Left renal cortex interstitium (tissue), 4 donors: ENCODE results near the gene JUNB. TPM values are rescaled to one million over a fixed set of nuclear protein-coding genes. Genes with fewer than 3 reads are reported as not detected.

Experiments used
- DNase-seq, 4 donors: peaks; one replicate each; pipeline ENCODE4 v3.0.0-alpha.2; 2013; ENCODE audit warnings: low read depth in 4 of 4, low spot score in 2 of 4, missing footprints in 1 of 4
- polyA plus RNA-seq, 4 donors: library from polyadenylated mRNA; unstranded; fragments of 120-200 nt; gene quantifications; one replicate each; pipeline ENCODE4 v1.2.1, GENCODE V29; 2013; ENCODE audit not compliant: insufficient read length in 4 of 4

JUNB gene
- polyA plus RNA-seq, 4 donors: 15.6 to 78.0 (median 30.9) TPM

- DNase-seq: no peak
These were observed 49.1 kb downstream of the JUNB start for GRCh38 chr19:12840091-12841079.

- DNase-seq: no peak
These were observed 49.8 kb downstream of the JUNB start for GRCh38 chr19:12841094-12841493.

- DNase-seq: no peak
These were observed 51.2 kb downstream of the JUNB start for GRCh38 chr19:12842511-12842910.

Other genes with a start within 250 kb of the JUNB start
- 10 to 100 TPM; 11.1 to 14.6 (median 13.4) TPM for gene ZNF564, start 240.0 kb upstream of the JUNB start, polyA plus RNA-seq
- 1 to 10 TPM; 3.5 to 6.4 (median 5.7) TPM for gene ZNF490, start 180.7 kb upstream of the JUNB start, polyA plus RNA-seq
- gene ZNF791, start 180.6 kb upstream of the JUNB start, polyA plus RNA-seq: 10 to 100 TPM; 13.7 to 26.7 (median 20.9) TPM
- gene MAN2B1, start 124.7 kb upstream of the JUNB start, polyA plus RNA-seq: 10 to 100 TPM; 23.6 to 35.9 (median 33.6) TPM
- 10 to 100 TPM; 12.0 to 30.5 (median 22.5) TPM for gene WDR83, start 124.7 kb upstream of the JUNB start, polyA plus RNA-seq
- 10 to 100 TPM; 72.6 to 98.7 (median 85.4) TPM for gene DHPS, start 109.6 kb upstream of the JUNB start, polyA plus RNA-seq
- gene GNG14, start 103.5 kb upstream of the JUNB start, polyA plus RNA-seq: under 1 TPM in 1 of 4 donors, not detected in 3; 0.49 TPM
- 10 to 100 TPM; 13.6 to 18.8 (median 16.2) TPM for gene FBXW9, start 94.9 kb upstream of the JUNB start, polyA plus RNA-seq
- gene TNPO2, start 67.6 kb upstream of the JUNB start, polyA plus RNA-seq: 10 to 100 TPM; 55.5 to 98.6 (median 72.3) TPM
- 100 to 1,000 TPM; 143 to 230 (median 189) TPM for gene TRIR, start 56.8 kb upstream of the JUNB start, polyA plus RNA-seq
- gene GET3, start 54.0 kb upstream of the JUNB start, polyA plus RNA-seq: 100 to 1,000 TPM in 1 of 4 donors, 10 to 100 TPM in 3; 76.8 to 108 (median 91.6) TPM
- under 1 TPM in 2 of 4 donors, not detected in 2; 0.13 to 0.14 TPM for gene BEST2, start 39.7 kb upstream of the JUNB start, polyA plus RNA-seq
- 10 to 100 TPM; 34.6 to 85.0 (median 63.2) TPM for gene HOOK2, start 15.9 kb upstream of the JUNB start, polyA plus RNA-seq
- gene PRDX2, start 10.3 kb downstream of the JUNB start, polyA plus RNA-seq: 100 to 1,000 TPM; 294 to 388 (median 320) TPM
- gene THSD8, start 10.6 kb downstream of the JUNB start, polyA plus RNA-seq: 10 to 100 TPM in 2 of 4 donors, 1 to 10 TPM in 2; 5.4 to 10.8 (median 8.0) TPM
- gene RNASEH2A, start 15.1 kb downstream of the JUNB start, polyA plus RNA-seq: 10 to 100 TPM; 29.1 to 45.7 (median 35.3) TPM
- gene RTBDN, start 43.1 kb downstream of the JUNB start, polyA plus RNA-seq: under 1 TPM in 1 of 4 donors, not detected in 3; 0.08 TPM
- gene MAST1, start 47.0 kb downstream of the JUNB start, polyA plus RNA-seq: 1 to 10 TPM in 3 of 4 donors, under 1 TPM in 1; 0.92 to 2.0 (median 1.3) TPM
- gene DNASE2, start 90.0 kb downstream of the JUNB start, polyA plus RNA-seq: 10 to 100 TPM in 3 of 4 donors, 1 to 10 TPM in 1; 9.7 to 15.3 (median 12.6) TPM
- under 1 TPM; 0.22 to 0.99 (median 0.42) TPM for gene KLF1, start 95.7 kb downstream of the JUNB start, polyA plus RNA-seq
- 10 to 100 TPM; 27.4 to 38.4 (median 35.4) TPM for gene GCDH, start 99.7 kb downstream of the JUNB start, polyA plus RNA-seq
- gene SYCE2, start 127.8 kb downstream of the JUNB start, polyA plus RNA-seq: 1 to 10 TPM; 2.2 to 4.7 (median 3.3) TPM
- 10 to 100 TPM; 41.7 to 67.4 (median 55.2) TPM for gene FARSA, start 142.2 kb downstream of the JUNB start, polyA plus RNA-seq
- 100 to 1,000 TPM; 819 to 974 (median 899) TPM for gene CALR, start 147.1 kb downstream of the JUNB start, polyA plus RNA-seq
- 100 to 1,000 TPM in 1 of 4 donors, 10 to 100 TPM in 3; 61.9 to 102 (median 87.3) TPM for gene RAD23A, start 154.4 kb downstream of the JUNB start, polyA plus RNA-seq
- 10 to 100 TPM; 29.9 to 54.1 (median 39.2) TPM for gene GADD45GIP1, start 165.7 kb downstream of the JUNB start, polyA plus RNA-seq
- gene DAND5, start 178.1 kb downstream of the JUNB start, polyA plus RNA-seq: under 1 TPM in 3 of 4 donors, not detected in 1; 0.08 to 0.28 (median 0.13) TPM
- 10 to 100 TPM; 15.3 to 27.6 (median 20.0) TPM for gene NFIX, start 204.0 kb downstream of the JUNB start, polyA plus RNA-seq